ENCODE measurements around the gene VCL.
A peak's percentile ranks its signal among the peaks of the same experiment; 100 is the strongest.

VCL gene

DNA sequence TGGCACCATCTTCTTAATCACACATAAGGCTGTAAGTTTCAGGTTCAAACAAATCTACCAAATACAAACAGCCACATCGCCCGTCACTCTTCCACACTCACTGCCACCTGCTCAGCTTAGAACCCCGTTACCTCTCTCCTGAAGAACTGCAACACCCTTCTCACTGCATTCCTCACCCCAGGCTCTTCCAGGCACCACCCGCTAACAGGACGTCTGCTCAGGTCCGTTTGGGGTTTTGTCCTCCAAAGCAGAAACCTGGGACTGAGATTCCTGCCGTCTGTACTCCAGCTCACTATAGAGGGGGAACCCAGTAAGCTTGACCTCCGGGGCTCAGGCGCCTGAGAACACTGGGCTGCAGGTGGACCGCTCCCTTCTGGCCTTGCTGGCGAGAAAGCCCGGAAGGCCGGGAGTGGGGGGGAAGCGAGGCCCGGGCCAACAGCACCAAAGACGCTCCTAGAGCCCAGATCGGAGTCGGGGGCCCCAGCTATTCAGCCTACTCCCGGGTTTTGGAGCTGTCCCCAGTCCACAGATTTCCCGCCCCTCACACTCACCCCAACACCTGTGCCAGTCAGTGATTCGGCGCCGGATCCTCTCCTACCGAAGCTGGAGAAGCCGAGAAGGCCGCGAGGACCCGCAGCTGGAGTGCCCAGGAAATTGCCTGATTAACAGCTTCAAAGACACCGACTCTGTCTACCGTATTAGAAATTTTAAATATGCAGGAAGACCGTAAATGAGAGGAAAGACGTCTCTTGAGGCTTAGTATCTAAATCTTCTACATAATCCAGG lies 152.5 kb downstream of the VCL start, which contains the start of gene AP3M1:
TSS of gene AP3M1 (minus strand) at position 625 of the 786 bp plus-strand sequence. CDS start 12,449 bp downstream, outside the sequence.
- Histone ChIP-seq H3K27ac (replicated peaks) (peak within 1 kb of the TSS; percentile 96), H3K27me3 (ENCODE audit: insufficient read depth, poor library complexity, severe bottlenecking) (no peaks in the 10 kb centered on the region), H3K4me3 (replicated peaks; ENCODE audit: insufficient read depth, low read length) (peak within 1 kb of the TSS; percentile 98)
- peak in 1 of 2 experiments; percentile 81 for DNase-seq (ENCODE audit: low read depth in 1 of 2, low spot score in 1 of 2)
- TF ChIP-seq GABPA (IDR thresholded peaks at IDR 0.05; ENCODE audit: low read depth) (no peak), POLR2AphosphoS5 (IDR thresholded peaks at IDR 0.05; ENCODE audit: low read depth) (no peak), SPI1 (IDR thresholded peaks at IDR 0.05; ENCODE audit: borderline replicate concordance, low read depth) (no peak), REST (IDR thresholded peaks at IDR 0.05; ENCODE audit: insufficient replicate concordance, low read depth) (no peak)
- TF ChIP-seq, protein P1, sequence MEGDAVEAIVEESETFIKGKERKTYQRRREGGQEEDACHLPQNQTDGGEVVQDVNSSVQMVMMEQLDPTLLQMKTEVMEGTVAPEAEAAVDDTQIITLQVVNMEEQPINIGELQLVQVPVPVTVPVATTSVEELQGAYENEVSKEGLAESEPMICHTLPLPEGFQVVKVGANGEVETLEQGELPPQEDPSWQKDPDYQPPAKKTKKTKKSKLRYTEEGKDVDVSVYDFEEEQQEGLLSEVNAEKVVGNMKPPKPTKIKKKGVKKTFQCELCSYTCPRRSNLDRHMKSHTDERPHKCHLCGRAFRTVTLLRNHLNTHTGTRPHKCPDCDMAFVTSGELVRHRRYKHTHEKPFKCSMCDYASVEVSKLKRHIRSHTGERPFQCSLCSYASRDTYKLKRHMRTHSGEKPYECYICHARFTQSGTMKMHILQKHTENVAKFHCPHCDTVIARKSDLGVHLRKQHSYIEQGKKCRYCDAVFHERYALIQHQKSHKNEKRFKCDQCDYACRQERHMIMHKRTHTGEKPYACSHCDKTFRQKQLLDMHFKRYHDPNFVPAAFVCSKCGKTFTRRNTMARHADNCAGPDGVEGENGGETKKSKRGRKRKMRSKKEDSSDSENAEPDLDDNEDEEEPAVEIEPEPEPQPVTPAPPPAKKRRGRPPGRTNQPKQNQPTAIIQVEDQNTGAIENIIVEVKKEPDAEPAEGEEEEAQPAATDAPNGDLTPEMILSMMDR (IDR thresholded peaks at IDR 0.05; ENCODE audit: insufficient read depth, low read length) = no peak

GRCh38 chr10:74150990-74151878 lies 153.3 kb downstream of the VCL start, which contains the start of gene ADK:
Gene ADK (plus strand): TSS chr10:74151221. CDS start chr10:74151279, 58 bp downstream.
- peak; percentile 95 to 100 for DNase-seq (ENCODE audit: low read depth in 1 of 2, low spot score in 1 of 2)
- TF ChIP-seq, protein P1 (IDR thresholded peaks at IDR 0.05; ENCODE audit: insufficient read depth, low read length) = peak; percentile 16
- TF ChIP-seq REST (IDR thresholded peaks at IDR 0.05; ENCODE audit: insufficient replicate concordance, low read depth) (no peak), SPI1 (IDR thresholded peaks at IDR 0.05; ENCODE audit: borderline replicate concordance, low read depth) (no peak), POLR2AphosphoS5 (IDR thresholded peaks at IDR 0.05; ENCODE audit: low read depth) (peak; percentile 69), GABPA (IDR thresholded peaks at IDR 0.05; ENCODE audit: low read depth) (no peak)
- H3K27me3 ChIP-seq (ENCODE audit: insufficient read depth, poor library complexity, severe bottlenecking) = no peaks in the 10 kb centered on the region
- peak within 1 kb of the TSS; percentile 96 for H3K27ac ChIP-seq (replicated peaks)
- H3K4me3 ChIP-seq (replicated peaks; ENCODE audit: insufficient read depth, low read length) = peak within 1 kb of the TSS; percentile 98

DNA sequence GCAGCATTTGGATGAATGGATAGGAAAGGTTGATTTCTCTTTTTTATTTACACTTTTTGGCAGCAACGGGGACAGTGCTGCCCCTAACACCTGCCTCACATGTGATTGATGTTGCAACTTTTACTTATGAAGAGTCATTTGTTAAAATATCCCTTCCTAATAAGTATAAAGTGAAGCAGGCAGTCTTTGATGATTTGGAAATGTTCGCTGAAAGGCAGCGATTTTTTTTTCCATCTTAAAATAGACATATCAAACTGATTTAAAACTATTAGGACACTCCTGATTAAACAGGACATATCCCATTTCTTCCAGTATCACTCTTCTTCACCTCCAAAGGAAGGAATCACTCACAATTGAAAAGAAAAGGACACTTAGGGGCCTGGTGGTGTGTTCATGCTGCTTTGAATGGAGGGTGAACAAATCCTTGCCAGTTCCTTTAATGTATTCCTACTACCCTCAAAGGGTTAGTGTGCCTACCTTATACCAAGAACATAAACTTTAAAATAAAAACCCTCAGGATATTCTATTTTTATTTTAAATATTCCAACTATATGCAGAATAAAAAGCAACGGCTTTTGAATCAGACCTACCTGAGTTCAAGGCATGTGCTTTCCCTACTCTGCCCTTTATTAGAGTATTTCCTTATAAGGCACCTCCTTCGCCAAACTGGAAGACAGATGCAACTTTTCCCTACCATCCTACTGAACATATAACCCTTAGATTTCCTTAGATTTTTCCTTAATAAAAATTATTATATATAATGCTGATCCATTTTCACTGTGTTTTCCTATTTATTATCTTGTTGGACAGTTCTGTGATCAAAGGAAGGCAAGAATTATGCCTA lies 154.2 kb downstream of the VCL start:
- no peak for DNase-seq (ENCODE audit: low read depth in 1 of 2, low spot score in 1 of 2)
- Histone ChIP-seq H3K27me3 (ENCODE audit: insufficient read depth, poor library complexity, severe bottlenecking) (no peaks in the 10 kb centered on the region), H3K4me3 (replicated peaks; ENCODE audit: insufficient read depth, low read length) (peak overlapping the region; percentile 98), H3K27ac (replicated peaks) (peak overlapping the region; percentile 96)
- no peak for TF ChIP-seq GABPA (IDR thresholded peaks at IDR 0.05; ENCODE audit: low read depth)
- no peak for TF ChIP-seq POLR2AphosphoS5 (IDR thresholded peaks at IDR 0.05; ENCODE audit: low read depth)
- TF ChIP-seq, protein P1 (IDR thresholded peaks at IDR 0.05; ENCODE audit: insufficient read depth, low read length) = no peak
- TF ChIP-seq REST (IDR thresholded peaks at IDR 0.05; ENCODE audit: insufficient replicate concordance, low read depth) = no peak
- no peak for TF ChIP-seq SPI1 (IDR thresholded peaks at IDR 0.05; ENCODE audit: borderline replicate concordance, low read depth)

All from HL-60 (cell line).